NOMO-1 treated with dmso at 0.1 percent for 144 hours (cell line): ENCODE data around the gene GADD45B.

Source experiments
- DNase-seq: peaks from one replicate; lab custom pipeline; 2025; ENCODE audit not compliant: unreplicated experiment; lab: John Stamatoyannopoulos, UW

The GADD45B gene, protein sequence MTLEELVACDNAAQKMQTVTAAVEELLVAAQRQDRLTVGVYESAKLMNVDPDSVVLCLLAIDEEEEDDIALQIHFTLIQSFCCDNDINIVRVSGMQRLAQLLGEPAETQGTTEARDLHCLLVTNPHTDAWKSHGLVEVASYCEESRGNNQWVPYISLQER

DNA sequence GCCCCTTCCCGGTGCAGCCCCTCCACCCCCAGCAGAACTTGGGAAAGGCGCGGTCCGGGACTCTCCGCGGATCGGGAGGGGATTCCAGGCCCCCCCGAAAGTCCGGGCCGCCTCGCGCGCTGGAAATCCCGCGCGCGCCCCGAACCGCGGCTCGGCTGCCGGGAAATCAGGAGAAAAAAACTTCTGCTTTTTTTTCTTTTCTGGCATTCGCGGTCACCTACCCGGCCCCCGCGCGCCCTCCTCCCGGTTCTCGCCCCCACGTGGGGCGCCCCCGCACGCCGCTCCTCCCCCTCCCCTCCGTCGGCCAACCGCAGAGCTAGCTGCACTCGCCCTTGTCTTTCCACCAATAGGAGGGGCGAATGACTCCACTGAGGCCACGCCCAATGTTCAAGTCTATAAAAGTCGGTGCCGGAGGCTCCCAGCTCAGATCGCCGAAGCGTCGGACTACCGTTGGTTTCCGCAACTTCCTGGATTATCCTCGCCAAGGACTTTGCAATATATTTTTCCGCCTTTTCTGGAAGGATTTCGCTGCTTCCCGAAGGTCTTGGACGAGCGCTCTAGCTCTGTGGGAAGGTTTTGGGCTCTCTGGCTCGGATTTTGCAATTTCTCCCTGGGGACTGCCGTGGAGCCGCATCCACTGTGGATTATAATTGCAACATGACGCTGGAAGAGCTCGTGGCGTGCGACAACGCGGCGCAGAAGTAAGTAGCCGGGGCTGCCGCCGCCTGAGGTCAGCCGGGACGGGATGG, at the start of gene GADD45B:
GADD45B (plus strand) TSS at position 426 of the 749 bp plus-strand sequence; CDS start at position 658, 232 bp downstream.
- peak; percentile 97 for DNase-seq

DNA sequence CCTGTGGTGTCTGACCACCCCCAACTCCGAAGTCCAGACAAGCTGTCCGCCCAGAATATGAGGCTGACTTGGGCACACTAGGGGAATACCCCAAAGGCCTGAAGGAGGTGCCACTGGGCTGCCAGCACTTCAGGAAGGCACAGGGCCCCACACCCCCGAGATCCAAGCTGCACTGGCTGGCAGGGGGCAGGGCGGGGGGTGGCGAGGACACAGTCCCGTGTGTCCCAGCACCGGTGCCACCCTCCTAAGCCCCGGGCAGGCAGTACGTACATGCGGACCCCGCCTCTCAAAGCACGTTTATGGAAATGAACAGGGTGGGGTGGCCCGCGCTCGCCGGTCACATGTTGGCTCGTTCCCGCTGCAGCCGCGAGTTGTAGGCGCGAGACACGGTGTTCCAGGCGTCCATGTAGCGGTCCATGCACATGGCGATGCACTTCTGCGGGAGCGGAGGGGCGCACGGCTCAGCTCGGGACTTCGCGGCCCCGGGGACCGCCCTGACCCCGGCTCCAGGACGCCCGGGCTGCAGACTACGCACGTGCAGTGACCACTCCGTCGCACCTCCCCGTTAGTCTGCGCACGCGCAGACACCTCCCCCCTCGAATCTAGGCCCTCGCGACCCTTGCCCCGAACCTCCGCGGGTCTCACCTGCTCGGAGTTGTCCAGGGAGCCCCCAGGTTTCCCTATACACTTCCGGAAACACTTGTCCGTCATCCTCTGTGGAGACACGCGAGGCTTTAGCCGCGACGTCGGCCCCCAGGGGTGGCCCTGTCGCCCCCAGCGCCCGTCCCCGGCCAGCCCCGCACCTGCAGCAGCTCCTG, 49.1 kb upstream of the GADD45B start:
- no peak for DNase-seq

DNA sequence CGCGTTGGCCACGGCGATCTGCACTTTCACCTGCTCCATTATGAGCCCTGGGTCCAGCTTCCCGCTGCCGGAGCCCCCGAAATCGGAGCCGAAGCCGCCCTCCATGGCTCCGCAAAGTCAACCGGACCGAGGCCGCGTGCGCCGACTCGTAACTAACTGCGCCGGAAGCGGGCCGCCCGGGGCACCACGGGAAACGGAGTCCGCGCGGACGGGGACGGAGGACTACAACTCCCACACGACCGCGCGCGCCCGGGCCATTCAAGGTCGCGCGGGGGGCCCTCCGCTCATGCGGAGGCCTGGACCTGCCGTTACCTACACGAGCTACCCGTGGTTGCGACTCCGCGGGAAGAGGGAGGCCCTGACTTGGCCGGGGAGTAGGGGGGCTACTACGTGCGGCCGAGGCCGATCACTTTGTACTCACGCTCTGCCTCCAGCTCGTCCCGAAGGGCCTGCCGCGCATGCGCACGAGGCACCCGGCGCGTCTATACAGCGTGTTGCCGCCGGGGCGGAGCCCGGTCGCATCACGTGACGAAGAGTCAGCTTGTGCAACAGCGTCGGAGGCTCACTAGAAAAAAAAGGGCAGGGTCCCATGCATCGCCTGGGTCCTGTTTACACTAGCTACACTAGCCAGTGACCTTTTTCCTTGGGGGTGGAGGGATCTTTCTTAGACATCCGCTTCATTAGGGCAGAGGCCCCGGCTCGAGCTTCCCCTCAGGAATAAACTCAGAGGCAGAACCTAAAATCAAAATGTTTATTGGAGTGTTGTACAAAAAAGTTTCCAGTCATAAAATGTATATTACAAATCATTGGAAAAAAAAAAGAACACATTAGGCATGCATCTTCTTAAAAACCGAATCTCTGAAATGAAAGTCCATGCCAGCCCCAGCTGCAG, 48.3 kb upstream of the GADD45B start, which contains the start of gene TIMM13:
TIMM13 (minus strand) TSS at position 158 of the 892 bp plus-strand sequence; CDS start at position 105, 53 bp downstream.
- peak; percentile 85 for DNase-seq

DNA sequence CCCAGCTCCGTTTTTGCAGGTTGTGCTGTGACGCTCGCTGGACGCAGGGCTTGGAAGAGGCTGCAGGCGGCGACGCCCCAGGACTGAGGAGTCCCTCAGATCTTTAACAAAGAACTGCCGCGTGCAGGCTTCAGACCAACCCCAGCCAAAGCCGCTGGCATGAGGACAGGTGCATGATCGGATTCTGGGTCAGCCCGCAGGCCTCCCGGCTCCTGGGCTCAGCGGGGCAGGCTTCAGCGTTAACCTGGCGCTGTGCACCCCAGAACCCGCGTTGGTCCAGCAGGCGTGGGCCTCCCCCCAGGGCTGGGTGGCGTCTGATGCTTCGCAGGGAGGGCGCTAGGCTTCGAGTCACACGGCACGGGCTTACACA, 47.6 kb upstream of the GADD45B start:
- DNase-seq: no peak

DNA sequence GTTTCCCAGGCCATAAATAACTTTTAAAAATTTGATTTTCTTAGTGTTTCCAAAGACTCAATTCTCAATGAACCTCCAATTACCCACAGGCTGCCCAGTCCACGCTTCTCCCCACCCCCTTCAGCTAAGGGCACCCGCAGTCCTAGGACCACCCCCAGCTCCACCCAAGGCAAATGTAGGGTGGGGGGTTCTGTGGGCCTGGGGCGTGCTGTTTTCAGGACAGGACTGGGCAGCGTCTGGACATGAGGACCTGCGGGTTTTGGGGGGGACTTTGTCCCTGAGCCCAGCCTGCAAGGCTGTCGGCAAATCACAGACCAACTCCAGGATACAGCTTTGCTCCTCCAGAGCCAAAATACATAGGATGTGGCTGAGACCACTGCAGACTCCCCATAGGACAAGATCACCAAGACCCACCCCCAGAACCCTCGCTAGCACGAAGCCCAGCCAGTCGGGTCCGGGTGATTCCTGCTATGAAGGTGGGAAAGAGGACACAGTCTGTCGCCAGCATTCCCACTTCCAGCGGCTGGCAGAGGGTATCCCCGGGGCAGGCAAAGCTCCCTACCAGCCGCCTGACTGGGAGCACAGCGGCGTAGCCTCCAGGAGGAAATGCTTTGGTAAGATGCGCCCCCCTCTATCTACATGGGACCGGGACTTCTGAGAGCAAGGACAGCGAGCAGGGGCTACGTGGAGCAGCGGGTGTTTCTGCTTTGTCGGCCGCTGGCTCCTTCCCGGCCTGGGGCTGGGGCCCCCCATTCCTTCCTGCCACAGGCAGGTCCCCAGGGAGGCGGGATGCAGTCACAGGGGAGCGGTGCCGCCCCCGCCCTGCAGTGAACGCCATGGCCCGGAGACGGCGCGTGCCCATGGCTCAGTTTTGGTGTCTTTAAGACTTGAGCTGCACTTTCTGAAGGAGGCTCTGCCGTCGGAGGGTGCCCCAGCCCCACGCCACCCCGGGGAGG, 46.9 kb upstream of the GADD45B start:
- no peak for DNase-seq

DNA sequence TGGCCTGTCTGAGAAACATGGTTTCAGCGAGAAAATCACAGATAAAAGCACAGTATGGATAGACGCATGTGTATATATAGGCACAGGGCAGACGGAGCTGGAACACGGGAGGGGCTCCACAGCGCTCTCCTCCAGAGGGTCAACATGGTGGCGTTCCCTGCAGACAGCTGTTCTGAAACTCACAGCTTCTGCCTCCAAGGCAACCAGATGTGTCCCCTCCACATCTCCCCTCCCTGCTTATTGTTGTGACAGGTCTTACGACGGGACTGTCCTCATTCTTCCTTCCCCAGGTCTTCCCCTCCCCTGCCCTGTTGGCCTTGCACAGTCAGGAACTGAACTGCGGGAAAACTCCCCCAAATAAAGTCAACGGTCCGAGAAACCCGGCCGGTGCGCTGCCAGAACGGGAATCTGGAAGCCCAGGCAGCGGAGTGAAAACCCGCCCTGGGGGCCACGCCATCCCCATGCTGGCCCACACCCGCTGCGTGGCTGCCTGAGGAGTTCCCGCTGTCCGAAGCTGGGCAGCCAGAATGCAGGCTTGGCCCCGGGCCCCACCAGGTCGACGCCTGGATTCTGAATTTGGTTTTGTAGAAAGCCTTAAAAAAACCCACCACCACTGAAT, 45.9 kb upstream of the GADD45B start:
- DNase-seq: no peak

DNA sequence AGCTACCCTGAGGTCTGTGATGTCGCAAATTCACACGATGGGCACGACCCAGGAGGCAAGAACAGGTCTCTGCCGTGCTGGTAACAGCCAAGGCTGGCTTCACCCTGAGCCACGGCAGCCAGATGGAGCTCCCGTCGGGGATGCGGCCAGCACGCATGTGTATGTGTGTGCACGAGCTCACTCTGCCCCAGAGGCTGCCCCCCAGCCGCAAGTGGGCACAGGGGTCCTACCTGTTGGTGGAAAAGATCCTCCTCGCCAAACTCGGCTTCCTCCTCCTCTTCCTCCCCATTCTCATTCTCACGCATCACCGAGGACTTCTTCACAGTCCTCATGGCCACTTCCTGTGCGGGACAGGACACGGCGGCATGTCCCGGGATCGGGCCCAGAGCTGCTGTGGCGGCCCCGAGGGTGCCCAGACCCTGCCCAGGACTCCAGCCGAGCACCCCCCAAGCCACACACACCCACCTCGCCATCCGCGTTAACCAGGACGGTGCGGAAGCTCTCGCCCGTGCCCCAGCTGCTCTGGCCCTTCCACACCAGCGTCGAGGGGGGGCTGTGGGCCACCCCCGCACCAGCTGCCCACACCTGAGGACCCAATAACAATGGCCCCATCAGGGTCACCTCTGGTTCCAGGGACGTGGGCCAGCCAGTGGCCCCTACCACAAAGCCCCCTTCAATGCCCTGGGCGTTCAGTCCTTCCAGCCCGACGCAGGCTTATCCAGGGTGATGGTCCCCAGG, 44.4 kb upstream of the GADD45B start:
- no peak for DNase-seq

DNA sequence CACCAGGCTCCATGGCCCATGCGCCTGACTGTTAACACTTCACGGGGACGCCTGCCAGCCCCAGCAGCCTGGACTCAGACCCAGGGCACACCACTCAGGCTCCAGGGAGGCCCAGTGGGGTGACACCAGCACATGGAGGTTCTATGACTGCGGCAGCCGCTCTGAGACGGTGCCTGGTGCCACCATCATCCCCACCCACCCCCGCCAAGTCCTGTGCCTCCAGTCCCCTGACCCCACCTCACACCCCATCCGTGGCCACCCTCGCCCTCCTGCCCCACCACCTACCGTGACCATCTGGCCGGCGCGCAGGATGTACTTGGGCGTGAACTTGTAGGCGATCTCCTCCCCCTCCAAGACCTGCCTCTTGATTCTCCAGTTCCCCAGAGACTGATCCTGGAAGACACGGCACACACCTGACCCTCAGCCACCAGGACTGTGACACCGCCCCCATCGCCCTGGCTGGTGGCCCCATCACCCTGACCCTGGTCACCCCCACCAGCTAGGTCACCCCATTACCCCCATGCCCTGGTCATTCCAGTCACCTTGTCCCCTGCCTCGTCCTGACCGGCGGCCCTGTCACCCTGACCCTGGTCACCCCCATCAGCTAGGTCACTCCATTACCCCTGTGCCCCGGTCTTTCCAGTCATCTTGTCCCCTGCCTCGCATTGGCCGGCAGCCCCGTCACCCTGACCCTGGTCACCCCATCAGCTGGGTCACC, 43.6 kb upstream of the GADD45B start:
- DNase-seq: no peak

DNA sequence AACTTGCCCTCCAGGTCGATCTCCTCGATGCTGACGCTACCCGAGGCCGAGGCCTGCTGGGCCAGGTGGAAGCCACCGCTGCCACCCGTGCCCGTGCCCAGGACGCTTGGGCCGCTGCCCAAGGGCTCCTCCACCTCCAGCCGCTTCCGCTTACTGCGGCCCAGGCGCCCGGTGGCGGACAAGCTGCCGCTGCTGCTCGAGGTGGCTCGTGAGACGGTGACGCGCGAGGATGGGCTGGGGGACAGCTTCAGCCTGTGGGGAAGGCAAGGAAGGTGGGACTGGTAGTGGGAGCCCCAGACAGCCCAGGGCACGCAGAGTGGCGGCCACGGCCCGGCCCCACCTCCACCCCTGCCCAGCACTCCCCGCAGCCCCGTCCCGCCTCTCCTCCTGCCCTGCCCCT, 42.1 kb upstream of the GADD45B start:
- no peak for DNase-seq

DNA sequence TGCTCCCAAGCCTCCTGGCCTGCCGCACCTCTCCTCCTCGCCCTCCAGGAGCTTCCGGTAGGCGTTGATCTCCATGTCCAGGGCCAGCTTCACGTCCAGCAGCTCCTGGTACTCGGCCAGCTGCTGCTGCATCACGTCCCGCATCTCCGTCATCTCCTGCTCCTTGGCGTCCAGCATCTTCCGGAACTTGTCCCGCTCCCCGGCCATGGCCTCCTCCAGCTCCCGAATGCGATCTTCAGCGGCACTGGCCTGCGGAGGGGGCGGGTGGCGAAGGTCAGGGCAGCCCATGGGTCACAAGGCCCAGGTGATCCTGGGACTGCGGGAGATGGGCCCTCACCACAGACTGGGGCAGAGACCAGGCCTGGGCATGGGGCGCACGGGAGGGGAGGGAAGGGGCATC, 41.7 kb upstream of the GADD45B start:
- no peak for DNase-seq

DNA sequence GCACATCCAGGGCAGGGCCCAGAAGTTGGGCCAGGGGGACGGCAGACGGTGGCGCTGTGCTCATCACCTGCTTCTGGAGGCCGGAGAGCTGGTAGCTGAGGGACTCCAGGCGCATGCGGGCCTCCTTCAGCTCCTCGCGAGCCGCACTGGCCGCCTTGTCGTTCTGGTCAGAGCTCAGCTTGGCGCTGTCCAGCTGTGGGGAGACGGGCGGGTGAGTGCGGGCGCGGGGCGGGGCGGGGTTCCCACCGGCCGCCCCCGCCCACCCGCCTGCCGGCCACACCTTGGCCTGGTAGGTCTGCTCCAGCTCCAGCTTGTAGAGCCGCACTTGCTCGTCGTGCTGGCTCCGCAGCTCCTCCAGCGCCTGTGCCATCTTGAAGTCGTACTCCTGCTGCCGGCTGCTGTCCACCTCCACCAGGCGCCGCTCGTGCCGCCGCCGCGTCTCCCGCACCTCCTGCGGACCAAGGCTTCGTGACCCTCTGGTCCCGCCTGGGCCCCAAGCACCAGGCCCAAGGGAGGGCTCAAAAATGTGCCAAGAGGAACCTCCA, 41.1 kb upstream of the GADD45B start:
- no peak for DNase-seq

DNA sequence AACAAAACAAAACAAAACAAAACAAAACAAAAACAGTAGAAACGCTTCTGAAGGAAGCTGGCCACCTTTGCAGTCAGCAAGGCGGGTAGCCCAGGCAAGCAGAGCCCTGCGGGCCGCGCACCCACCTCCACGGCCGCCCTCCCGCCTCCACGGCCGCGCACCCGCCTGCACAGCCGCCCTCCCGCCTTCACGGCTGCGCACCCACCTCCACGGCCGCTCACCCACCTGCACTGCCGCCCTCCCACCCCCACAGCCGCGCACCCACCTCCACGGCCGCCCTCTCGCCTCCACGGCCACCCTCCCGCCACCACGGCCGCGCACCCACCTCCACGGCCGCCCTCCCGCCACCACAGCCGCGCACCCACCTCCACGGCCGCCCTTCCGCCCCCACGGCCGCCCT, 39.5 kb upstream of the GADD45B start:
- no peak for DNase-seq

DNA sequence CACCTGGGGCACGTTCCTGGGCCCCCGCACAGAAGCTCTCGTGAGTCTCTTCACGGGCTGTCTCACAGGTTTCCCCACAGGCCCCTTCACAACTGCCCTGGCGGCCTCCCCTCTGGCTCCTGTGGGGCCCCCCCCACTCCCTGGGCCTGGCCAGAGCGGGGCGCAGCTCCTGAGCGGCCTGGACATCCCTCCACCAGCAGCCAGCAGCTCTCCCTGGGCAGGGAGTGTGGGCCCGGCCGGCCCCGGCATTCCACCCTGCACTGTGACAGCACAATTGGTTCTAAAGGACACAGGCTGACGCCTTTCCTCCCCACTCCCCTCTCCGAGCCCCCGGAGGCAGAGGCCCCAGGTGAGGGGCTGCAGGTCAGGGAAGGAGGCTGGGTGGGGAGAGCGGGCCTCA, 39.0 kb upstream of the GADD45B start:
- no peak for DNase-seq

DNA sequence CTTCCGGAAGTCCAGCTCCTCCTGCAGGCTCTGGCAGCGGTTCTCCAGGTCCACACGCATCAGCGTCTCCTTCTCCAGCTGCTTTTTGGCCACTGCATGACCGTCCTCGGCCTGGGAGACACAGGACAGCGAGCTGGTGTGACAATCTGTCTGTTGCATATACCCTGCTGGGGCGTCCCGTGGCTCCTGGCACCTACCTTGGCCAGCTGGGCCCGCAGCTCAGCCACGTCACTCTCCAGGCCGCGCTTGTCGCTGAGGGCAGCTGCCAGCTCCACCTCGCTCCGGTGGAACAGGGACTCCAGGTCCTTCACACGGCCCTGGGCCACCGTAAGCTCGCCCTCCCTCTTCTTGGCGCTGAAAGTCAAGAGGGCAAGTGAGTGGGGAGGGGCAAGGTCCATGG, 37.7 kb upstream of the GADD45B start:
- DNase-seq: no peak

DNA sequence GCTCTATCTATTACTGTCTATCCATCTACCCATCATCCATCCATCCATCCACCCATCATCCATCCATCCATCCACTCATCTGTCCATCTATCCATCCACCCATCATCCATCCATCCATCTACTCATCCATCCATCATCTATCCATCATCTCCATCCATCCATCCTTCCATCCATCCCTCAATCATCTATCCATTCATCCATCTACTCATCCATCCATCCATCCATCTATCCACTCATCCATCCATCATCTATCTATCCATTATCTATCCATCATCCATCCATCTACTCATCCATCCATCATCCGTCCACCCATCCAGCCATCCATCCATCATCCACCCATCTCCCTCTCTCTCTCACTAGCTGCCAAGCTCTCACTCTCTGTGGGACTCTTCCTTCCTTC, 35.4 kb upstream of the GADD45B start:
- DNase-seq: no peak

DNA sequence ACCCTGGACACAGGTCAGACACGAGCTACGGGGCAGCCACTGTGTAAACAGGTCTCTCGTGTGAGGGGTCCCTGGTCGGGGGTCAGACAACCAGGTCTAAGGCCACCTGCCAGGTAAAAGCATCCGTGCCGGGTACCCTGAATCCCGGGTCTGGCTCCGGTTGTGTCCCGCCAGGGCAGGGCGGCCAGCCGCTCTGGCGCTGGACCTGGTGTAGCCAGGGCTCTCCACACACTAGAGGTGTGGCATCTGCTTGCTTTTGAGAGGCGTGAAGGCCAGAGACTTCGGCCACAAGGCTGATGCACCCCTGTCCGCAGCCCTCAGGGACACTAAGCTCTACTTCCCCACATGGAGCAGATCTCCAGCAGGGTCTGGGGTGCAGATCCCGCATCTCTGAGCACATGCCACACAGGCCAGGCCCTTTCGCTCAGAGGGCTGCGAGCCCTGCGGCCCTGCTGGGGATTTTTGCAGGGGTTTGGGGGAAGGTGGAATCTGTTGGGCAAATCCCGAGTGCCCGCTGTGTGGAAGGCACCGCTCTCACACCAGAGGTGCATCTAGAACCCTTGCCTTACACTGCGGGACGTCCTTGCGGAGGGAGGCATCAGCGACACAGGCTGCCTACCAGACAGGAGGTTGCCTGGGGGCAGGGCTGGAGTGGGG, 34.7 kb upstream of the GADD45B start:
- no peak for DNase-seq

DNA sequence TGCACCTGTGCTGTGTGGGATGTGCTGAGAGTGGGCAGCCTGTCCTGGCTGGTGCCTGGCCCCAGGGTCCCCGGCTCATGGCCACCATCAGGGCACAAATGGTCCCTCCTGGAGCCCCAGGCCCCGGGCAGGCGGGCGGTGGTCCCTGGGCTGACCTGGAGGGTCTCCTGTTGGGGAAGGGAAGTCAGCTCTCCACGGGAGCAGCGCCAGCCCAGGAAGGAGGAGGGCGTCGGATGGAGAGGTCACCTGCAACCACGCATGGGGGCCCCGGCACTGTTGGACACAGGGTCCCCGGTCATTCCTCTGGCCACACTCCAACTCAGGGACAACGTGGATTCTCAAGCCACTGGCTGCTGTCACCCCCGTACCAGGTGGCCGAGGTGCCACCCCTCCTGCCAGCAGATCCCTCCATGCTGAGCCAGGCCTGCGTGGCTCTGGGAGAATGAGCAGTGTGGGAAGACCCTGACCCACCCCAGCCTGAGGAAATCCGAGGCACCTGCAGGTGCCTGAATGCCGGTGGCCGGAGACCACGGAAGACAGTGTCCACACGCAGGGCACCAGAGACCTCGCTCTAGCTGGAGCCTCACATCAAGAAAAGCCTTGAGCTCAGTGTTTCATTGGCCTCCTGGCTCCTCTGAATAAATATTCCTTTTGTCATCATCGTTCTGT, 32.7 kb upstream of the GADD45B start:
- no peak for DNase-seq
